NCI-H1694 treated with DMSO at 0.1 percent for 48 hours (cell line): ENCODE measurements around the gene VPS4B.

Source experiments
- DNase-seq: peaks from one replicate; lab custom pipeline; 2025; lab: John Stamatoyannopoulos, UW

VPS4B gene

GRCh38 chr18:63430526-63430925 lies 8.2 kb upstream of the VPS4B start:
- DNase-seq = no peak

- DNase-seq = no peak
These were observed 5.3 kb upstream of the VPS4B start for GRCh38 chr18:63427558-63427957.

- no peak for DNase-seq
These were observed 608 bp upstream of the VPS4B start for GRCh38 chr18:63422864-63423304.

- DNase-seq = no peak
These were observed 762 bp downstream of the VPS4B start for GRCh38 chr18:63421514-63421913.

- no peak for DNase-seq
These were observed 9.3 kb downstream of the VPS4B start for GRCh38 chr18:63412953-63413352.

GRCh38 chr18:63410792-63411191 lies 11.5 kb downstream of the VPS4B start:
- no peak for DNase-seq

GRCh38 chr18:63409301-63409700 lies 13.0 kb downstream of the VPS4B start:
- no peak for DNase-seq

GRCh38 chr18:63407734-63408133 lies 14.5 kb downstream of the VPS4B start:
- DNase-seq = no peak

GRCh38 chr18:63405986-63406385 lies 16.3 kb downstream of the VPS4B start:
- DNase-seq = no peak

GRCh38 chr18:63402246-63403162 lies 19.8 kb downstream of the VPS4B start:
- no peak for DNase-seq

GRCh38 chr18:63399300-63399699 lies 23.0 kb downstream of the VPS4B start:
- DNase-seq = no peak

GRCh38 chr18:63397349-63397748 lies 24.9 kb downstream of the VPS4B start:
- no peak for DNase-seq

GRCh38 chr18:63395503-63395902 lies 26.8 kb downstream of the VPS4B start:
- DNase-seq = no peak

- no peak for DNase-seq
These were observed 27.3 kb downstream of the VPS4B start for GRCh38 chr18:63394954-63395353.

- DNase-seq = no peak
These were observed 34.4 kb downstream of the VPS4B start for GRCh38 chr18:63387861-63388260.

GRCh38 chr18:63382843-63383242 lies 39.4 kb downstream of the VPS4B start:
- DNase-seq = no peak

GRCh38 chr18:63379639-63379962 lies 42.7 kb downstream of the VPS4B start:
- DNase-seq = no peak

- DNase-seq = no peak
These were observed 43.2 kb downstream of the VPS4B start for GRCh38 chr18:63378919-63379638.

GRCh38 chr18:63377275-63377980 lies 44.8 kb downstream of the VPS4B start:
- DNase-seq = no peak

GRCh38 chr18:63376538-63376937 lies 45.7 kb downstream of the VPS4B start:
- no peak for DNase-seq

GRCh38 chr18:63374540-63374939 lies 47.7 kb downstream of the VPS4B start:
- no peak for DNase-seq

- no peak for DNase-seq
These were observed 49.1 kb downstream of the VPS4B start for GRCh38 chr18:63373161-63373560.

- DNase-seq = no peak
These were observed 53.7 kb downstream of the VPS4B start for GRCh38 chr18:63368611-63369010.
